ENCODE results near the gene AP3S2.
"Not testable (repeated sequence)": the region's sequence is repeated elsewhere in the genome, so short reads cannot be mapped to it uniquely, and the experiment has no call there.

The AP3S2 gene

DNA sequence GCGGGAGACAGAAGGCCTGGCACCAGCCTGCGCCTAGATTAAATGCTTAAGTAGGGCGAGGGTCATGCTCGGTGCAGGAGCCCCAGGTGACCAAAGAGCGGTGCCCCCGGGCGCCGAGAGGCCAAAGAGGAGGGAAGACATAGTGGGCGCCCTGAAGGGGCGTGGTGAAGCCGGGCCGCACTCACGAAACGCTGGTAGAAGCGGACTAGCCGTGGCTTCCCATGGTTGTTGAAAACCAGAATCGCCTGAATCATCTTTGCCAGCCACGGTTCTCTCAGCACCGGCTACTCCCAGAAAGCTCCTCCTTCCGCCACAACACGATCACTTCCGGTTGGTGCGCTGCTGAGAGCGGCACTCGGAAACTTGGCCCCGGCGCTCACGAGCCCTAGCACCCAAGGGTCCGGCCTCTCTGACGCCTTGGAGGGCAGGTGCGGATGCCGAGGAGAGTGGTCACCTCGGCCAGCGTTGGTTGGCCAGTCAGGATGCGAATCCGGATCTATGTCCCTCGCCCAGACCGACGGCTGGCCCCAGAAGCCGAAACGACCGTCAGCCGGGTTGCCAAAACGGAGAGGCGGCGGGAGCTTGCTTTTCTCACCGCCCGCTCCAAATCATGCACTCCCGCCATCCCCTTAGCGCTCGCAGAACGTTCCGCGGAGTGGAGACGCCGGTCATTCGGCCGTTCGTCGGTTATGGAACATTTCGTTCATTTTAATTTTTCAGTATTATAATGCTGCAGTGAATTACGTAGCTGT lies at the start of gene AP3S2:
AP3S2 (minus strand) TSS at position 299 of the 752 bp plus-strand sequence; CDS start at position 254, 45 bp downstream.
- peak; percentile 95 for DNase-seq

DNA sequence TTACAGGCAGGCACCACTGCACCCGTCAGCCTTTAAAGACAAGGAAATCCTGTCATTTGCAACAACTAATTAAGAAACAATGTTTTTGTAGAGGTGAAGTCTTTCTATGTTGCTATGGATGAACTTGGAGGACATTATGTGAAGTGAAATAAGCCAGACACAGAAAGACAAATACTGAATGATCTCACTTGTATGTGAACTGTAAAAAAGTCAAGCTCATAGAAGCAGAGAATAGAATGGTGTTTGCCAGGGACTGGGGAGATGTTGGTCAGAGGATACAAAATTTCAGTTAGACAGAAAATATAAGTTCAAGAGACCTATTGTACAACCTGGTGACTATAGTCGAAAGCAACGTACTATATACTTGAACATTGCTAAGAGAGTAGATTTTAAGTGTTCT lies 46.1 kb upstream of the AP3S2 start:
- no peak for DNase-seq

DNA sequence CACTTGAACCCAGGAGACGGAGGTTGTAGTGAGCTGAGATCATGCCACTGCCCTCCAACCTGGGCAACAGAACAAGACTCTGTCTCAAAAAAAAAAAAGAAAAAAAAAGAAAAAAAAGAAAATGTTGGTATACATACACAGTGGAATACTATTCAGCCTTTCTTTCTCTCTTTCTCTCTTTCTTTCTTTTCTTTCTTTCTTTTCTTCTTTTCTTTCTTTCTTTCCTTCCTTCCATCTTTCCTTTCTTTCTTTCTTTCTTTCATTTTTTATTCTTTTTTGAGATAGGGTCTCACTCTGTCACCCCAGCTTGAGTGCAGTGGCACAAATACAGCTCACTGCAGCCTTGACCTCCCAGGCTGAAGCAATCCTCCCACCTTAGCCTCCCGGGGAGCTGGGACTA lies 45.6 kb upstream of the AP3S2 start:
- not testable (repeated sequence) for DNase-seq

DNA sequence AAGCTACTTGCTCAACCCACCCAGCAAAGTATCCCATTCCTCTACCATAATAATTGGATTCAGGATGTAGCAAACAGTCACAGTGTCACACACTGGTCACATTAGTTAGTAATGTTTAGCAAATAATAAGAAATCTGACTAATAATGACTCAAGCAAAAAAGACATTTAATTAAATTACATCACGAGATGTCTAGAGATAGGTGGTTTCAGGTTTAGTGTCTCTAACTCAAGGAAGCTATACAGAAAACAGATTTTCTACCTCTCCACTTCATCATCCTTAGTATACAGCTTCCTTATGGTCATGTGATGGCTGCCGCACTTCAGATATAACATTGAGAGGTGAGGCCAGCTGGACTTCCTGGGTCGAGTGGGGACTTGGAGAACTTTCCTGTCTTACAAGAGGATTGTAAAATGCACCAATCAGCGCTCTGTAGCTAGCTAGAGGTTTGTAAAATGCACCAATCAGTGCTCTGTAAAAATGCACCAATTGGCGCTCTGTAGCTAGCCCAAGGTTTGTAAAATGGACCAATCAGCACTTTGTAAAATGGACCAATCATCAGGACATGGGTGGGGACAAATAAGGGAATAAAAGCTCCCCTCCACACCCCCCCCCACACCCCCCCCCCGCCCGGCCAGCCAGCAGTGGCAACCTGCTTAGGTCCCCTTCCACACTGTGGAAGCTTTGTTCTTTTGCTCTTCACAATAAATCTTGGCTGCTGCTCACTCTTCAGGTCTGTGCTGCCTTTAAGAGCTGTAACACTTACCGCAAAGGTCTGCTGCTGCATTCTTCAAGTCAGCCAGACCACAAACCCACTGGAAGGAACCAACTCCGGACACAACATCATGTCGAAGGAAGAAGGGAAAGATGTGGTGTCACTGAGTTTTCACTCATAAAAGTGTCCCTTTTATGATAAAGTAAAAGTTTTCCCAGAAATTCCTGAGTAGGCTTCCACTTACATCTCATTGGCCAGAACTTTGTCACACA lies 43.9 kb upstream of the AP3S2 start:
- no peak for DNase-seq

DNA sequence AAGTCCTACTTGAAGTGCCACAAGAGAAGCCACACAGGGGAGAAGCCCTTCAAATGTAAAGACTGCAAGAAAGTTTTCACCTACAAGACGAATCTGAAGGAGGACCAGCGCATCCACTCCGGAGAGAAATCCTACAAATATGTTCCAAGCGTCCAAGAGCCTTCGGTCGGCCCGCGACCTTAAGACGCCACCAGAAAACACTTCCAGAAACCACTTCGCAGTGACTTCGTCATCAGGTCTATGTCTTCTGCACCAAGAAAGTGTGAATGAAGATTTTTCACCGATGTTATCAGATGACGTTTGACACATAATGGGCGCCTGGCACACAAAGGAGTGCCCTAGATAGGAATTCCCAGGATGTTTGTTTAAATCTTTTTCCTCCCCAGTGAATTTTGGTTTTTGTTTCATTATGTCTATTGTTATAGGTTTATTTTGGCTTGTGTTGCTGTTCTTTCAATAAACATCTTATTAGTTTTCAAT lies 43.0 kb upstream of the AP3S2 start:
- DNase-seq = no peak

DNA sequence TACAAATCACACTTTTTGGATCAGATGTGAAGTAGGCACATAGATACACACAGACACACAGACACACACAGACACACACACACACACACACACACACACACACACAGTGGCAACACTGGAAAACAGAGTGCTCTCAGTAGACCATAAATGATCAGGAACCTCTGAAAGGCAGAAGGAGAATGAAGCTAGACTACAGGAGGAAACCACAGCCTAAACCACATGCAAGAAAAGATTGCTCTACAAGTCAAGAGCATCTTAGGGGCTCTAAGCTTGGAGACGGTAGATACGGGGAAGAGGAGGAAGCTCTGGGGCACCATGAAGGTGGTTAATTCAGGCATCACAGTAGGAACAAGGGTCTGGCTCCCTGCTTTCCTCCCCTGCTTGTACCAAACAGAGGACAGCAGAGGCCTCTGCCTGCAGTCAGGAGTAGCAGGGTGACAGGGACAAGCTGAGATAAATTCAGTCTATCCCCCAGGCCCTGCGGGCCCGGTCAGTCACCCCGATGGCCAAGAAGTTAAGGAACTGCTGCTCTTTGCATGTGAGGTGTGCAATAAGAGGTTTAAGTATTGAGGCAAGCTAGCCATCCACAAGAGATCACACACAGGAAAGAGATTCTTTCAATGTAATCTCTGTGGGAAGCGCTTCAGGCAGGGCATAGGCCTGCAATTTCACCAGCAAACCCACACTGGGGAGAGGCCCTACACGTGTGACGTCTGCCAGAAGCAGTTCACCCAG lies 42.4 kb upstream of the AP3S2 start:
- DNase-seq = peak; percentile 29

DNA sequence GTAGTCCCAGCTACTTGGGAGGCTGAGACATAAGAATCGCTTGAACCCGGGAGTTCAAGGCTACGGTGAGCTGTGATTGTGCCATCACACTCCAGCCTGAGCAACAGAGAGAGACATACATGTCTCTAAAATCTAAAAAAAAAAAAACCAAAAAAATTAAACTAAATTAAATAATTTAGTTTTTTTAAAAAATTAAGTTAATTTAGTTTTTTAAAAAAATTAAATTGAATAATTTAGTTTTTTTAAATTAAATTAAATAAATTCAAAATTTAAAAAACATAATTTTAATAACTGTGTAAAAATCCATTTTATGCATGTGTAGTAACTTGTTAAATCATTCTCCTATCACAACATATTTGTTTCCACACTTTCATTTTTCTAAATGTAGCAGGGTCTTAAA lies 39.1 kb upstream of the AP3S2 start:
- no peak for DNase-seq

DNA sequence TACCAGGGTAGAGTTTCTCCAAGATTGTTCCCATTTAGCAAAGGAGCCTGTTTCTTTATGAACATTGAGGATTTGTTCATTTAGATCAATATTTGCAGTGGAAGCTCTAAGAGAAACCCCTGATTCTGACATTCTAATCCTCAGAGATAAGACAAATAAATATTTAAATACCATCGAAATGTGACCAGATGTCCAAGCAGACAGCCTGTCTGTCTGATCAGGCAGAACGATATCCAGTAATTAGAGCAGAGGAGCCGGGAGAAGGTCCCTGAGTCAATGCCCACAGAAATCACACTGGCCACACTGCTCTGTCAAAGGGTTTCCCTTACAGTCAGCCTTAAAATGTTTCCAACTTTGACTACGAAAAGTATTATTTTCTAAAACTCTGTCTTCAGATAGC lies 34.6 kb upstream of the AP3S2 start:
- no peak for DNase-seq

DNA sequence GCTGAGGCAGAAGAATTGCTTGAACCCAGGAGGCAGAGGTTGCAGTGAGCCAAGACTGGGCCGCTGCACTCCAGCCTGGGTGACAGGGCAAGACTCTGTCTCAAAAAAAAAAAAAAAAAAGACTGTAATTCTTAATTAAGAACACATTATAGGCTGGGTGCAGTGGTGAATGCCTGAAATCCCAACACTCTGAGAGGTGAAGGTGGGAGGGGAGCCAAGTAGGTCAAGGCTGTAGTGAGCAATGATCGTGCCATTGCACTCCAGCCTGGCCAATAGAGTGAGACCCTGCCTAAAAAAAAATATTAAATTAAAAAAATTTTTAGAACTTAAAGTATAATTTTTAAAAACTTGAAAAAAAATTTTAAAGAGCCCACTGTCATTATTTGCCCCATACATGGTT lies 32.4 kb upstream of the AP3S2 start:
- no peak for DNase-seq

DNA sequence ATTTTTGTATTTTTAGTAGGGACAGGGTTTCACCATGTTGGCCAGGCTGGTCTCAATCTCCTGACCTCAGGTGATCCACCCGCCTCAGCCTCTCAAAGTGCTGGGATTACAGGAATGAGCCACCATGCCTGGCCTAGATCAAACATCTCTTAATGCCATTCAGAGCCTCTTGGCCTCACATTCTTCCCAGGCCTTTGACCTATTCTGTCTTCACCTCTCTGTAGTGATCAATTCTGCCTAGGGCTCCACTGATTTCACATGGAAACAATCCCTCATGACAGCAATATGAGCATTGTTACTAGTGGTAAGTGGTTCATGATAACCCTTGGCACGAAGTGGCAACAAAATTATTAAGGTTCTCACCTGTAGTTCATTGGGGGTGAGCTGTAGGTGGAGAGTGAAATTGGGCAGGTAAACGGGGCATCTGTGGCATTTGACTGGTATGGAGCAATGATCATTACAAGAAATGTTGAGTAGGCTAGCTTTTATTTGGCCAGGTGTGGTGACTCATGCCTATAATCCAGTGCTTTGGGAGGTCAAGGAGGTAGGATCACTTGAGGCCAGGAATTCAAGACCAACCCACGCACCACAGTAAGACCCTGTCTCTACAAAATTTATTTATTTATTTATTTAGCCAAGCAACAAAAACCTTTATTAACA lies 23.8 kb upstream of the AP3S2 start:
- DNase-seq = no peak

DNA sequence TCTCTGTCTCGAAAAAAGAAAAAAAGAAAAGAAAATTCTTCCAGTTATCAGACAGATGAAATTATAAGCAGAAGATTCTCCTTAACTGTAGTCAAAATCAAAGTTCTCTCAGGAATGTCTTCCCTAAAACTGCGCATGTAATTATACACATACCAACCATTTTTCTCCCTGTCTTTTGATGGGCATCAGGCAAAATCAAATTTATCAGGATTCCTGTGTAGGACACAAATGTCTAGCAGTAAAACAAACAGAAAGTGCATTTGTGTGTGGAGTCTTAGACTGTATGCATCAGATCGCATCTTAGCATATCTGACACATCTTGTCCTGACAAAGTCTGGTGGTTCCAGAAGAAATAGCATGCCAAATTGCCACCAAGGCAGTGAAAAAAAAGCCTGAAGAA lies 22.9 kb upstream of the AP3S2 start:
- no peak for DNase-seq

DNA sequence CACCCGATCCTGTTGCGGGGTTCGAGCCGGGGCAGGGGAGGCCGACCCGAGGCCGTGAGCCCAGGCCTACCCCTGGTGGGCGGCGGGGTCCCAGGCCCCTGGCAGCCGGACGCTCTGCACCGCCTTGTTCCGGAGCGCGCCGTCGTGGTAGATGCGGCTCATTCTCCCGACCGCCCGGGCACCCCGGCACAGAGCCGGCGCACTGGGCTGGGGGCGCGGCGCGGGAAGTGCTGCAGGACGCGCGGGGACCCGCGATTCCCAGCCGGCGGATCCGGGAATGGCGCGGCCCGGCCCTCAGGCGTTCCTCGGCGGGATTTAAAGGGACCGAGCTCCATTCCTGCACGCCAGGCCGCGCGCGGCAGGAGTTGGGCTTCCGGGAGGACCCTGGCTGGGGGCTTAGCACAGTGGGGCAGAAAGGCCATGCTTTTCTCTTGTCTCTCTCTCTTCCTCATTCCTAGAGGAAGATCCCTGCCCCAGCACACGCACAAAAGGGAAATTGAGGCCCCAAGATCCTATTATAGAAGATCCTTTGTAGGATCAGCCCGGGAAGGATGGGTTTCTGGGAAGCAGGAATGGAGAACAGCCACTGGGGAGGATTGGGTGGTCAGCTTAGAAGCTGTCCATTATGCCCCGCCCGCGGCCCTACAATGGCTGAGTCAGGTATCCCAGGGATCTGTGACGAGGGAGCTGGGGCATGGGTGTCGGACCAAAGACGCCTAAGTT lies 19.0 kb upstream of the AP3S2 start, which contains the start of gene ARPIN:
ARPIN (minus strand) TSS at position 279 of the 723 bp plus-strand sequence; CDS start at position 162, 117 bp downstream.
- no peak for DNase-seq

DNA sequence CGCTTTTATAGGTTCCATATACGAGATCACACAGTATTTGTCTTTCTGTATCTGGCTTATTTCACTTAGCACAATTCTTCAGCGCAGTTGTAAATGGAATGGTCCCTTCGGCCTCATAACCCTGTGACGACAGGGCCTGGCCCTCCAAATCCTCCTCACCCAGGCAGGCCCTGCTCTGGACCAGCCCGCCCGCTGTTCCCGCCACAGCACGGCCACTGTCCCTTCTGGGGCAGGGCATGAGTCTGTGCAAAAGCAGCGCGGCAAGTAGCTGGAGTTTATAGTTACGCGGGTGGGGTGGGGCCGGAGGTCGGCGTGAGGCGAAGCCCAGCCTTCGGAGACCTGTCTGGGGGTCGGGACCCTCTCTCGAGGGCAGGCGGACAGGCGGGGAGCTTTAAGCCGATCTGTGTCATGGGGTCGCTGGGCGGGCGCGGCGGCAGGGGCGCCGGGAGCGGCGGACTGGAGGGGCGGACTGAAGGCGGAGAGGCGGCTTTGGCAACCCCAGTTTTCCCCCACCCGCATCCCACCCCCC lies 18.4 kb upstream of the AP3S2 start:
- no peak for DNase-seq

DNA sequence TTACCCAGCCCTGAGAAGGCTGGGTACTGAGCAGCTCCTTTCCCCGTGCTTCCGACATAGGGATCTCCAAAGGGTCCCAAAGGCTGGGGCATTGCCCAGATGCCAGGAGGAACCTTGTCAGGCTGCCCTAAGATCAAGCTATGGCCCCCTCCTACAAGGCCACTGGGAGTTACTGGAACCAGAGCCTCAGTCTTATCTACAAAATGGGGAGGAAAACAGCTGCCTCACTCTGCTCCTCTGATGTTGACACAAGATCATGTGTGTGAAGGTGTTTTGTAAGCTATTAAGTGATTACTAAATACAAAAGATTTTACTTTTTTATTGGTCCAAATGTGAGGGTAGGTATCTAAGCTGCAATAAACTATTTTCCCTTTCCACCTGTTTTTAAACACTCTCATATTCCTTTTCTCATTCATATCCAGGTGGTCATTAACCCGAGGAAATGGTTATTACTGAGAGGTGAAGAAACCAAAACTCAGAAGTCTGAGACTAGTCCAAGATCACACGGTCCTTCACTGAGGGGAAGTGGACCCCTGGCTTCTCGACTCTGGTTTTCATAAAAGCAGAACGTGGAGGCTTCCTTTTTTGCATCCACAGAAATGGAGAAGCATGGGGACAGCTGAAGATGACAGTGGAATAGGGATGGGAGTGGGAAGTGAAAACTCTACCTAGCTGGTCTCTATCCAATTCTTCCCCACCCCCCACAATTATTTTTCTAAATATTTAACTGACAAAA lies 17.3 kb upstream of the AP3S2 start:
- DNase-seq = no peak

DNA sequence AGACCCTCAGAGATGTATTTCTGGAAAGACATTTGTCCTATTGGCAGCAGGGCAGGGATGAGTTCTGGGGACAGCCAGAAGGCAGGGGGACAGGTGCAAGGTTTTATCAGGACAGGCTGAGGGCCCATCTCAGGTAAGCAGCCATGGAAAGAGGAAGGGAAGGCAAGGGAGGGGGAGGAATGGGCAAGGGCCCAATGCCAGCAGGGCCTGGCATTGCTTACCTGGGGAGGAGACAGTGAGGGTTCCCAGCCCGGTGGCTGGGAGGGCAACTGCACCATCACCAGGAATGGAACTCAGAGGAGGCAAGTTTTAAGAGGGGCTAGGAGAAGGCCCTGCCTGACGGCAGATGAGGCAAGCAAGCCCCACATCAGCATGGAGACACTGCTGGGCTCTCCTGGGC lies 15.8 kb upstream of the AP3S2 start:
- DNase-seq = no peak

DNA sequence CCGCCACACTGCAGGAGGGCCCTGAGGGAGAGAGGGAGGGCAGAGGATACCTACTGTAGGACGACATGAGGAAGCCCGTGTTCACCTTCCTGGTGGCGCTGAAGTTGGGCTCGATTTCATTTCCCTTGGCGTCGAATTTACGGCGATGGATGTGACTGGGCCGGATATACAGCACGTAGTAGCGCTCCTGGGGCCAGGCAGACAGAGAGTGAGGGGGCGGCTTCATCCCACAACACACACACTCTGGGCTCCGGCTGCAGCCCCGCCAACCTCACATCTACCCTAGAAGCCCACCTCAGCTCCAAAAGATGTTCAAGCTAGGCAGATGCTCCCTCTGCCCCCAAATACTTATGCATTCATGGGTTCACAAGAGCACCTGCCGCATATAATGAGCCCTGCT lies 14.4 kb upstream of the AP3S2 start:
- no peak for DNase-seq

DNA sequence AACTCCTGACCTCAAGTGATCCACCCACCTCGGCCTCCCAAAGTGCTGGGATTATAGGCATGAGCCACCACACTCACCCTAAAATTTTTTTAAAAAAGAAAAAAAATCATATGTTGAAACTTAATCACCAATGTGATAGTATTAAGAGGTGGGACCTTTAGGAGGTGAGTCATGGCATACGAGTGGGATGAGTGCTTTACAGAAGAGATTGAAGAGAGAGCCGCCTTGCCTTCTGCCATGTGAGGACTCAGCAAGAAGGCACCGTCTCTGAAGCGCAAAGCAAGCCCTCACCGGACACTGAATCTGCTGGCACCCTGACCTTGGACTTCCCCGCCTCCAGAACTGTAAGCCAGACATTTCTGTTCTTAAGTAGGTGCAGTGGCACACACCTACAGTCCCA lies 13.5 kb upstream of the AP3S2 start:
- no peak for DNase-seq

DNA sequence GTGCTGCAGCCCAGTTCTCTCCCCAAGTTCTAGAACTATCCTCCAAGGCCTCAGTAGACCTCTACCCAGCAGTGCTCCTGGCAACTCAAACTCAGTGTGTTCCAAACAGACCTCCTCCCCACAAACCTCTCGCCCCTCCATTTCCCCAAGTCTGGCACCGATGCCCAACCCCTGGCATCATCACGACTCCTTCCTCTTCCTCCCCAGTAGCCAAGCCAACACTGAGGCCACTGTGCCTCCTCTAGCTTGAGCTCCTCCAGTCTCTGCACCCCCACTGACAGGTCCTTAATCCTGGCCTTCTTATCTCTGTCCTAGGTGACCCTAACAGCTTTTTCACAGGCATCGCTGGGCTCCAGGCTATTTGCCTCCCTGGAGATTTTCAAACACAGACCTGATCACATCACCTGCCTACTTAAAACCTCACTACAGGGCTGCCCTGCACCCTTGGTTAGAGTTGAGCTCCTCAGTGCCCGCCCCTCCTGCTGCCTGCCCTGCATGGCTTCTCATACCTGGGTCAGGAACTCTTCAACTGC lies 12.1 kb upstream of the AP3S2 start:
- DNase-seq = no peak

DNA sequence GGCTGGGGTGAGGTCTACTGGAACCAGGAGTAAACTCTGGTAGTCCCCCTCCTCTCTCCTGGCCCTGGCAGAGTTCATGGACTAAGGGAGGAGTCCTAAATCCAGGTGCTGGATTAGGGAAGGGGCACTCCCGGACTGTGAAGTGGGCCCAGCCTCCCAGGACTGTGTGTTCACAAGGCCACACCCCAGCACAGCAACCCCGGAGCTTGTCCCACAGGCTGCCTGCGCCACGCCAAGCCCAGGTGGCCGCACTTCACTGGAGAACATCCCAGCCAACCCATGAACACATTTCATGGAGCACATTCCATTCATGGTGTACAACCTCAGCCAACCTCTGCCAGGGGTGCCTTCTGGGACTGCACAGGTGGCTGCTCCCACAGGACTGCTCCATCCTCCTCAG lies 10.7 kb upstream of the AP3S2 start:
- DNase-seq = no peak

DNA sequence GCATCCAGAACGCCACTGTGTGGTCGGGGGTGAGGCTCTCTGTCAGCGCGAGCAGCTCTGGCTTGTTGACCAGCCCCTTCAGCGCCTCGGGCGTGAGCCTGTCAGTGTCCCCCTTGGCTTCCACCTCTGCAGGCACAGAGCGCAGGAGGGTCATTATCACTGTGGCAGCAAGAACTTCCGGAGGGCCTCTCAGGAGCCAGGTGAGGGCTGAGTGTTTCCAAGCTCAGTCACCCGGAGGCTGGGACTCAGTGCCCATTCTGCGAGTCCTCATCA lies 10.0 kb upstream of the AP3S2 start:
- no peak for DNase-seq
